Ishikawa (cell line): ENCODE data around the gene PLA2G4F.

Source experiments
- CEBPB ChIP-seq: IDR thresholded peaks from 2 replicates; pipeline ENCODE4 v1.6.1; 2012
- CREB1 ChIP-seq: IDR thresholded peaks from 2 replicates; pipeline ENCODE4 v1.6.1; 2012; ENCODE audit warnings: low read depth
- EP300 ChIP-seq: IDR thresholded peaks from 2 replicates; pipeline ENCODE4 v1.6.1; 2012; ENCODE audit warnings: borderline replicate concordance
- MAX ChIP-seq: IDR thresholded peaks from 2 replicates; pipeline ENCODE4 v1.6.1; 2012
- NFIC ChIP-seq: IDR thresholded peaks from 2 replicates; pipeline ENCODE4 v1.6.1; 2012
- RAD21 ChIP-seq: IDR thresholded peaks from 2 replicates; pipeline ENCODE4 v1.6.1; 2012; ENCODE audit warnings: low read depth
- TAF1 ChIP-seq: IDR thresholded peaks from 2 replicates; pipeline ENCODE4 v1.6.1; 2012; ENCODE audit warnings: low read depth, mild to moderate bottlenecking
- TCF12 ChIP-seq: IDR thresholded peaks from 2 replicates; pipeline ENCODE4 v1.6.1; 2012; ENCODE audit warnings: low read depth
- TEAD4 ChIP-seq: IDR thresholded peaks from 2 replicates; pipeline ENCODE4 v1.6.1; 2012
- USF1 ChIP-seq: IDR thresholded peaks from 2 replicates; pipeline ENCODE4 v1.6.1; 2012
- YY1 ChIP-seq: IDR thresholded peaks from 2 replicates; pipeline ENCODE4 v1.6.1; 2012; ENCODE audit warnings: low read depth
- ZBTB7A ChIP-seq: IDR thresholded peaks from 2 replicates; pipeline ENCODE4 v1.6.1; 2012; ENCODE audit warnings: low read depth
- TF ChIP-seq, protein P1 (sequence below): IDR thresholded peaks from 2 replicates; pipeline ENCODE4 v1.6.1; 2012; ENCODE audit warnings: low read depth, mild to moderate bottlenecking

DNA sequence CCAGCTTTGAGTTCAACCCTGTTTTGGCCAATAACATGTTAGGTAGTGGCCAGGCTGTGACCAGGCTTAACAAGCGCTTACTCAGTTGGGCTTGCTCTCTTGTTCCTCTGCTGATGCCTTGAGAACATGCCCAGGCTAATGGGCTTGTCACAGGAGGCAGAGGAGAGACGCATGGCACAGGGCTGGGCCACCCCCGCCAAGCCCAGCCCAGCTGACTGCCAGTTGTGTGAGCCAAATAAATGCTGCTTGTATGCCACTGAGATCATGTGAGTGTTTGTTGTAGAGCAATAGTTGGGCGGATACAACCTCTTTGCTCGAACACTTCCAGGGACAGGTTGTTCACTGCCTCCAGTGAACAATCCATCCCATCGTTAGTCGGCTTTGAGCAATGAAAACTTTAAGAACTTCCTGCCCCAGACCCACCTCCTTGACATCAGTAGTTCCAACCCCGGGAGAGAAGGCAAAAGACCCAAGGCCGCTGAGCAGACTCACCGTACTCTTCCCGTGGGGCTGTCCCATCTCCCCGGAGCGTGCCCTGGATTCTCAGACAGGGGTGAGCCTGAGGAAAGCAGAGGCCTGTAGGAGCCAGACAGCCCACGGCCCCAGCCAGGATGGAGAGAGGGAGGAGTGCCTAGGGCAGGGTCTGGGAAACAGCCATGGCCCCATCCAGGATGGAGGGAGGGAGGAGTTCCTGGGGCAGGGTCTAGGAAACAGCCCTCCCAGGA lies 4.1 kb downstream of the PLA2G4F start:
- TF ChIP-seq, protein P1, sequence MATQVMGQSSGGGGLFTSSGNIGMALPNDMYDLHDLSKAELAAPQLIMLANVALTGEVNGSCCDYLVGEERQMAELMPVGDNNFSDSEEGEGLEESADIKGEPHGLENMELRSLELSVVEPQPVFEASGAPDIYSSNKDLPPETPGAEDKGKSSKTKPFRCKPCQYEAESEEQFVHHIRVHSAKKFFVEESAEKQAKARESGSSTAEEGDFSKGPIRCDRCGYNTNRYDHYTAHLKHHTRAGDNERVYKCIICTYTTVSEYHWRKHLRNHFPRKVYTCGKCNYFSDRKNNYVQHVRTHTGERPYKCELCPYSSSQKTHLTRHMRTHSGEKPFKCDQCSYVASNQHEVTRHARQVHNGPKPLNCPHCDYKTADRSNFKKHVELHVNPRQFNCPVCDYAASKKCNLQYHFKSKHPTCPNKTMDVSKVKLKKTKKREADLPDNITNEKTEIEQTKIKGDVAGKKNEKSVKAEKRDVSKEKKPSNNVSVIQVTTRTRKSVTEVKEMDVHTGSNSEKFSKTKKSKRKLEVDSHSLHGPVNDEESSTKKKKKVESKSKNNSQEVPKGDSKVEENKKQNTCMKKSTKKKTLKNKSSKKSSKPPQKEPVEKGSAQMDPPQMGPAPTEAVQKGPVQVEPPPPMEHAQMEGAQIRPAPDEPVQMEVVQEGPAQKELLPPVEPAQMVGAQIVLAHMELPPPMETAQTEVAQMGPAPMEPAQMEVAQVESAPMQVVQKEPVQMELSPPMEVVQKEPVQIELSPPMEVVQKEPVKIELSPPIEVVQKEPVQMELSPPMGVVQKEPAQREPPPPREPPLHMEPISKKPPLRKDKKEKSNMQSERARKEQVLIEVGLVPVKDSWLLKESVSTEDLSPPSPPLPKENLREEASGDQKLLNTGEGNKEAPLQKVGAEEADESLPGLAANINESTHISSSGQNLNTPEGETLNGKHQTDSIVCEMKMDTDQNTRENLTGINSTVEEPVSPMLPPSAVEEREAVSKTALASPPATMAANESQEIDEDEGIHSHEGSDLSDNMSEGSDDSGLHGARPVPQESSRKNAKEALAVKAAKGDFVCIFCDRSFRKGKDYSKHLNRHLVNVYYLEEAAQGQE = no peak
- no peak for TF ChIP-seq EP300
- TF ChIP-seq TEAD4 = no peak
- no peak for TF ChIP-seq MAX
- no peak for TF ChIP-seq YY1
- no peak for TF ChIP-seq USF1
- no peak for TF ChIP-seq TAF1
- no peak for TF ChIP-seq RAD21
- no peak for TF ChIP-seq CREB1
- no peak for TF ChIP-seq ZBTB7A
- TF ChIP-seq TCF12 = no peak
- TF ChIP-seq NFIC = no peak
- TF ChIP-seq CEBPB = no peak
